Activated naive CD4-positive, alpha-beta T cell treated with anti-CD3 and anti-CD28 coated beads for 36 hours (primary cell): Measurements from ENCODE around the gene GRIK5. TPM values are rescaled to one million over a fixed set of nuclear protein-coding genes. Genes with fewer than 3 reads are reported as not detected.
A peak's percentile ranks its signal among the peaks of the same experiment; 100 is the strongest.

Experiments
- CTCF ChIA-PET: fragments of 350-600 bp; sonication (Branson Sonifier 250); formaldehyde crosslinking; loops from one replicate; lab custom pipeline; 2021; ENCODE audit warnings: antibody characterized with exemption; lab: Charles Lee
- DNase-seq: peaks from one replicate; pipeline ENCODE4 v3.0.0-alpha.2; 2020
- H3K27ac Mint-ChIP-seq: one replicate; pipeline ENCODE4 v1.8.0; 2021; ENCODE audit warnings: mild to moderate bottlenecking, mixed read lengths
- H3K27me3 Mint-ChIP-seq: one replicate; pipeline ENCODE4 v1.8.0; 2021; ENCODE audit warnings: low read depth, mixed read lengths
- H3K36me3 Mint-ChIP-seq: one replicate; pipeline ENCODE4 v1.8.0; 2021; ENCODE audit warnings: low read depth, mixed read lengths
- H3K4me1 Mint-ChIP-seq: one replicate; pipeline ENCODE4 v1.8.0; 2021; ENCODE audit warnings: low read depth, mixed read lengths
- H3K4me3 Mint-ChIP-seq: one replicate; pipeline ENCODE4 v1.8.0; 2021; ENCODE audit warnings: mild to moderate bottlenecking, moderate library complexity, mixed read lengths
- H3K9me3 Mint-ChIP-seq: one replicate; pipeline ENCODE4 v1.8.0; 2021; ENCODE audit warnings: mixed read lengths
- intact Hi-C: fragments of 100-400 bp; cut with micrococcal nuclease; formaldehyde crosslinking; loops from one replicate; pipeline ENCODE4 v1.15.1; 2023
- total RNA-seq, 2 experiments: library from RNA; stranded (reverse); gene quantifications; one replicate each; pipeline ENCODE4 v1.2.3, GENCODE V29; 2021

GRIK5 gene, protein sequence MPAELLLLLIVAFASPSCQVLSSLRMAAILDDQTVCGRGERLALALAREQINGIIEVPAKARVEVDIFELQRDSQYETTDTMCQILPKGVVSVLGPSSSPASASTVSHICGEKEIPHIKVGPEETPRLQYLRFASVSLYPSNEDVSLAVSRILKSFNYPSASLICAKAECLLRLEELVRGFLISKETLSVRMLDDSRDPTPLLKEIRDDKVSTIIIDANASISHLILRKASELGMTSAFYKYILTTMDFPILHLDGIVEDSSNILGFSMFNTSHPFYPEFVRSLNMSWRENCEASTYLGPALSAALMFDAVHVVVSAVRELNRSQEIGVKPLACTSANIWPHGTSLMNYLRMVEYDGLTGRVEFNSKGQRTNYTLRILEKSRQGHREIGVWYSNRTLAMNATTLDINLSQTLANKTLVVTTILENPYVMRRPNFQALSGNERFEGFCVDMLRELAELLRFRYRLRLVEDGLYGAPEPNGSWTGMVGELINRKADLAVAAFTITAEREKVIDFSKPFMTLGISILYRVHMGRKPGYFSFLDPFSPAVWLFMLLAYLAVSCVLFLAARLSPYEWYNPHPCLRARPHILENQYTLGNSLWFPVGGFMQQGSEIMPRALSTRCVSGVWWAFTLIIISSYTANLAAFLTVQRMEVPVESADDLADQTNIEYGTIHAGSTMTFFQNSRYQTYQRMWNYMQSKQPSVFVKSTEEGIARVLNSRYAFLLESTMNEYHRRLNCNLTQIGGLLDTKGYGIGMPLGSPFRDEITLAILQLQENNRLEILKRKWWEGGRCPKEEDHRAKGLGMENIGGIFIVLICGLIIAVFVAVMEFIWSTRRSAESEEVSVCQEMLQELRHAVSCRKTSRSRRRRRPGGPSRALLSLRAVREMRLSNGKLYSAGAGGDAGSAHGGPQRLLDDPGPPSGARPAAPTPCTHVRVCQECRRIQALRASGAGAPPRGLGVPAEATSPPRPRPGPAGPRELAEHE
- 1 to 10 TPM; 1.9 to 2.2 TPM for total RNA-seq

GRCh38 chr19:42069619-42070351 lies at the start of gene GRIK5:
GRIK5 (minus strand) TSS chr19:42070206; CDS start chr19:42065770, 4,436 bp downstream.
- no peak within 1 kb of the TSS for H3K27ac Mint-ChIP-seq
- intact Hi-C loops = no loop called here
- no peaks in the 10 kb centered on the region for H3K9me3 Mint-ChIP-seq
- H3K36me3 Mint-ChIP-seq = no peaks in the 10 kb centered on the region
- H3K4me3 Mint-ChIP-seq = no peak within 1 kb of the TSS
- CTCF ChIA-PET = no interaction called here
- peaks cover 4% of the 10 kb centered on the region for H3K27me3 Mint-ChIP-seq
- no peak for DNase-seq
- H3K4me1 Mint-ChIP-seq = peaks cover 5% of the 10 kb centered on the region

DNA sequence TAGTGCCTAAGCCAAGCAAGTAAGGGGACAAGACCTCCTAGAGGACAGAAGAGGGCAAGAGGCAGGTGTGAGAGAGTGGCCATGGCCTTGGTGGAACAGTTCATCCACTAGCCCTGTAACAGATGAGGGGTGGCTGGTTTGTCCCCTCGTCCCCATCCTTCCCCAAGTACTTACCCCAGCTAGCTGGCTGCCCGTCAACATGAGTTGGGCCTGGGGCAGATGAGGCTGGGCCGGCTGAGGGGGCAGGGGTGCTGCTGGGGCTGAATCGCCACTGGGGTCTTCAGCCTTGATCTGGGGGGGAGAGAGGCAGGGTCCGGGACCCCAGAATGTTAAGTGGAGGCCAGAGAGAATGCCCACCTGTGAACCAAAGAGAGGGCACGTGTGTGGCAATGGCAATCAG lies 47.1 kb upstream of the GRIK5 start:
- Mint-ChIP-seq H3K36me3 (peaks cover 37% of the 10 kb centered on the region), H3K4me1 (peaks cover 43% of the 10 kb centered on the region), H3K9me3 (no peaks in the 10 kb centered on the region), H3K27ac (no peak overlapping the region), H3K4me3 (no peak overlapping the region), H3K27me3 (no peaks in the 10 kb centered on the region)
- DNase-seq = no peak
- CTCF ChIA-PET = no interaction called here
- intact Hi-C loops = no loop called here

DNA sequence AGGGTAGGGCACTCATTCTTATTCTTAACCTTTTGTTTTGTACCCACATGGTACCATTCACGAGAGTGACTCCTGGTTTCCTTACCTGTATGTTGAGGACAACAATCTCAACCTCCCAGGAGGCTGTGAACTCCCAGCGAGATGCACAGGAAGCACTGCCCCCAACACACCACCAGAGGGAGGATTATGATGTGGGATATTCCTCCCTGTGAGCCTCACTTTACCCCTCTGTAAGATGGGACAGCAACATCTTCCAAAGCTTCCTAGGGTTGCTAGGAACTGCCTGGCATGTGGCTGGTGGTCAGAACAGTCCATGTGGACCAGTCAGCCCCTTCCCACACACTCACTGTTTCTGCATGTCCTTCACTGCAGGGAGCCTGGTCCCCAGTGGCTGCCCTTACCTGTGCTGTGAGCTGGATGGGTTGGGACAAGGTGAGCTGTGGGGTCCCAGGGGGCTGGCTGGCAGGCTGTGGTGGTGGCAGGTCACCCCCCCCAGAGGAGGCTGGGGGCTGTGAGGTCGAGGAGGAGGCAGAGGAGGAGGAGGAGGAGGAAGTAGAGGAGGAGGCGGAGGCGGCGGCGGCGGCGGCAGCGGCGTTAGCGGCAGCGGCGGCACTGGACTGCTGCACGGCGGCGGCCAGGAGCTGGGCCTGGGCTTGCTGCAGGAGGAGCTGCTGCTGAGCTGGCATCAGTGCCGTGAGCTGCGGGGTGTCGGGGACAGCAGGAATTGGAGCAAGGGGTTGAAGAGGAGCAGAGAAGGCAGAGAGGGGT lies 46.5 kb upstream of the GRIK5 start:
- CTCF ChIA-PET = no interaction called here
- Mint-ChIP-seq H3K36me3 (peaks cover 36% of the 10 kb centered on the region), H3K4me1 (peaks cover 43% of the 10 kb centered on the region), H3K9me3 (no peaks in the 10 kb centered on the region), H3K27me3 (no peaks in the 10 kb centered on the region), H3K27ac (no peak overlapping the region), H3K4me3 (no peak overlapping the region)
- DNase-seq = no peak
- intact Hi-C loops = no loop called here

GRCh38 chr19:42115705-42116104 lies 45.7 kb upstream of the GRIK5 start:
- H3K4me3 Mint-ChIP-seq = no peak overlapping the region
- intact Hi-C loops = no loop called here
- CTCF ChIA-PET = interaction anchor here (1.3 to 2.2 kb wide), 2 partner anchors 17 to 68 kb away, joined by 3 to 12 read pairs; partner anchors contain the start of gene POU2F2
- peaks cover 43% of the 10 kb centered on the region for H3K4me1 Mint-ChIP-seq
- H3K9me3 Mint-ChIP-seq = no peaks in the 10 kb centered on the region
- H3K27ac Mint-ChIP-seq = no peak overlapping the region
- H3K27me3 Mint-ChIP-seq = no peaks in the 10 kb centered on the region
- DNase-seq = no peak
- H3K36me3 Mint-ChIP-seq = peaks cover 39% of the 10 kb centered on the region

DNA sequence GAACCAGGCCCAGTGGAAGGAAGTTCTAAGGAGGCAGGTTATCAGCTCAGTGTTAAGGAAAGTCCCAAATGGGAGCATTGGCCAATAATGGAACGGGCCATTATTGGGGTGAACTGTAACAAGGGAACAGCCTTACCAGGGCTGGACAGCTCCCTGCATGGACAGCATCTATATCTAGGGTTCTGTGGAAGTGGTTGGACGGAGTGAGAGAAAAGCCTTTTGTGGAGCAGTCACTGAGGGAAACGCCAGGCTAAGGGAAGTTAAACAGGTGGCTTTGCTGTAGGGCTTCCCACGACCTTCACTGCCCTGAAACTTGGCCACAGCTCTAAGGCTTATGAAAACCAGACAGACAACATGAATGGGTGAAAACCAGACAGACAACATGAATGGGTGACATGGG lies 45.2 kb upstream of the GRIK5 start:
- CTCF ChIA-PET = interaction anchor here (1.3 to 2.5 kb wide), 3 partner anchors 11 to 68 kb away, joined by 3 to 12 read pairs (median 7); partner anchors contain the start of gene POU2F2
- DNase-seq = no peak
- H3K27ac Mint-ChIP-seq = no peak overlapping the region
- peaks cover 39% of the 10 kb centered on the region for H3K36me3 Mint-ChIP-seq
- intact Hi-C loops = no loop called here
- no peak overlapping the region for H3K4me3 Mint-ChIP-seq
- no peaks in the 10 kb centered on the region for H3K27me3 Mint-ChIP-seq
- peaks cover 41% of the 10 kb centered on the region for H3K4me1 Mint-ChIP-seq
- no peaks in the 10 kb centered on the region for H3K9me3 Mint-ChIP-seq

GRCh38 chr19:42114412-42114811 lies 44.4 kb upstream of the GRIK5 start:
- Mint-ChIP-seq H3K27me3 (no peaks in the 10 kb centered on the region), H3K27ac (peak overlapping the region; percentile 85), H3K36me3 (peaks cover 39% of the 10 kb centered on the region), H3K4me1 (peaks cover 42% of the 10 kb centered on the region), H3K9me3 (no peaks in the 10 kb centered on the region), H3K4me3 (no peak overlapping the region)
- DNase-seq = no peak
- intact Hi-C loops = no loop called here
- CTCF ChIA-PET = interaction anchor here (1.2 to 2.5 kb wide), 4 partner anchors 9 to 326 kb away, joined by 3 to 12 read pairs (median 5); partner anchors contain the start of gene POU2F2

GRCh38 chr19:42113641-42114348 lies 43.8 kb upstream of the GRIK5 start:
- H3K27ac Mint-ChIP-seq = peak overlapping the region; percentile 85
- no peak overlapping the region for H3K4me3 Mint-ChIP-seq
- H3K36me3 Mint-ChIP-seq = peaks cover 38% of the 10 kb centered on the region
- intact Hi-C loops = no loop called here
- H3K27me3 Mint-ChIP-seq = no peaks in the 10 kb centered on the region
- peaks cover 43% of the 10 kb centered on the region for H3K4me1 Mint-ChIP-seq
- H3K9me3 Mint-ChIP-seq = no peaks in the 10 kb centered on the region
- CTCF ChIA-PET = interaction anchor here (0.7 to 2.5 kb wide), 7 partner anchors 9 to 326 kb away, joined by 3 to 12 read pairs (median 3); partner anchors contain the start of gene POU2F2
- no peak for DNase-seq

GRCh38 chr19:42111811-42112210 lies 41.8 kb upstream of the GRIK5 start:
- CTCF ChIA-PET = interaction anchor here (0.8 to 4.7 kb wide), 5 partner anchors 10 to 112 kb away, joined by 3 to 86 read pairs (median 5); partner anchors contain the start of gene POU2F2
- intact Hi-C loops = no loop called here
- Mint-ChIP-seq H3K4me1 (peaks cover 44% of the 10 kb centered on the region), H3K27me3 (no peaks in the 10 kb centered on the region), H3K36me3 (peaks cover 36% of the 10 kb centered on the region), H3K9me3 (no peaks in the 10 kb centered on the region), H3K27ac (peak overlapping the region; percentile 78), H3K4me3 (no peak overlapping the region)
- no peak for DNase-seq

DNA sequence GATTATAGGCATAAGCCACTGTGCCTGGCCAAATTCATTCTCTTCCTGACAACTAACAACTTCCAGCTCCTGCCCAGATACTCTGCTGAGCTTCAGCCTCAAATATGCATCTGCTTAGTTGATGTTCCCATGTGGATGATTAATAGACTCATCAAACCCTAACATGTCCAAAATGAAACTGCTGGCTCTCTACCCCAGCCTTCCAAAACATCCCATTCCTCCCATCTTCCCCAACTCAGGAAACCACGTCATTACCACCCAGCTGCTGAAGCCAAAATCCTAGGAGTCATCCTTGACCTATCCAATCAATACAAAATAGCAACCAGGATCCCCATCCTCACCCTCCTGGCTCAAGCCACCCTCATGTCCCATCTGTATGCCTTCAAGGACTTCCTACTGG lies 41.4 kb upstream of the GRIK5 start:
- CTCF ChIA-PET = interaction anchor here (0.8 to 5.3 kb wide), 5 partner anchors 14 to 330 kb away, joined by 5 to 86 read pairs (median 40); partner anchors contain the start of gene POU2F2
- Mint-ChIP-seq H3K36me3 (peaks cover 32% of the 10 kb centered on the region), H3K4me1 (peaks cover 46% of the 10 kb centered on the region), H3K4me3 (no peak overlapping the region), H3K27me3 (no peaks in the 10 kb centered on the region), H3K27ac (peak overlapping the region; percentile 78), H3K9me3 (no peaks in the 10 kb centered on the region)
- DNase-seq = no peak
- intact Hi-C loops = no loop called here

- no peaks in the 10 kb centered on the region for H3K9me3 Mint-ChIP-seq
- DNase-seq = no peak
- H3K27me3 Mint-ChIP-seq = no peaks in the 10 kb centered on the region
- H3K4me1 Mint-ChIP-seq = peaks cover 53% of the 10 kb centered on the region
- peak overlapping the region; percentile 78 for H3K27ac Mint-ChIP-seq
- CTCF ChIA-PET = interaction anchor here (0.8 to 5.3 kb wide), 6 partner anchors 15 to 331 kb away, joined by 3 to 86 read pairs (median 22); partner anchors contain the start of gene POU2F2
- no peak overlapping the region for H3K4me3 Mint-ChIP-seq
- H3K36me3 Mint-ChIP-seq = peaks cover 28% of the 10 kb centered on the region
- intact Hi-C loops = no loop called here
Observed at GRCh38 chr19:42110658-42111057, 40.7 kb upstream of the GRIK5 start.
